HG03196 (cell line): Measurements from ENCODE around the gene HDAC4.

Experiments
- ATAC-seq: cut with Tn5 transposase; IDR thresholded peaks from one replicate; pipeline ENCODE4 v1.9.1; 2021; ENCODE audit not compliant: unreplicated experiment

The HDAC4 gene

GRCh38 chr2:239271882-239272281 lies 128.9 kb downstream of the HDAC4 start:
- no peak for ATAC-seq

GRCh38 chr2:239271471-239271870 lies 129.3 kb downstream of the HDAC4 start:
- no peak for ATAC-seq

GRCh38 chr2:239269916-239270315 lies 130.9 kb downstream of the HDAC4 start:
- ATAC-seq: no peak

GRCh38 chr2:239269173-239269885 lies 131.5 kb downstream of the HDAC4 start:
- no peak for ATAC-seq

GRCh38 chr2:239268549-239268948 lies 132.3 kb downstream of the HDAC4 start:
- no peak for ATAC-seq

- no peak for ATAC-seq
Measured at GRCh38 chr2:239268082-239268481, 132.7 kb downstream of the HDAC4 start.

GRCh38 chr2:239267288-239267951 lies 133.4 kb downstream of the HDAC4 start:
- peak; percentile 85 for ATAC-seq

- peak; percentile 22 for ATAC-seq
Measured at GRCh38 chr2:239266779-239267287, 134.0 kb downstream of the HDAC4 start.

- no peak for ATAC-seq
Measured at GRCh38 chr2:239266434-239266766, 134.4 kb downstream of the HDAC4 start.

GRCh38 chr2:239265681-239266433 lies 135.0 kb downstream of the HDAC4 start:
- ATAC-seq: no peak

GRCh38 chr2:239264838-239265651 lies 135.8 kb downstream of the HDAC4 start:
- no peak for ATAC-seq

GRCh38 chr2:239264492-239264837 lies 136.4 kb downstream of the HDAC4 start:
- no peak for ATAC-seq

GRCh38 chr2:239263669-239264491 lies 136.9 kb downstream of the HDAC4 start:
- ATAC-seq: no peak

- ATAC-seq: no peak
Measured at GRCh38 chr2:239263231-239263630, 137.6 kb downstream of the HDAC4 start.

GRCh38 chr2:239262484-239263230 lies 138.2 kb downstream of the HDAC4 start:
- no peak for ATAC-seq

GRCh38 chr2:239261796-239262483 lies 138.9 kb downstream of the HDAC4 start:
- ATAC-seq: no peak

GRCh38 chr2:239261356-239261755 lies 139.5 kb downstream of the HDAC4 start:
- no peak for ATAC-seq

- no peak for ATAC-seq
Measured at GRCh38 chr2:239260546-239261327, 140.1 kb downstream of the HDAC4 start.
